CD14-positive monocyte (primary cell): ENCODE results near the gene BECN2. TPM values are rescaled to one million over a fixed set of nuclear protein-coding genes. Genes with fewer than 3 reads are reported as not detected.

ENCODE experiments used
- DNase-seq, 3 donors: peaks; one replicate each; pipeline ENCODE4 v3.0.0-alpha.2; 2011 to 2022
- H2AFZ ChIP-seq: 2 replicates; pipeline ENCODE4 v1.6.0; 2012; ENCODE audit warnings: mild to moderate bottlenecking, low read depth, low read length, inconsistent platforms; ENCODE audit not compliant: insufficient read depth, poor library complexity, severe bottlenecking
- H3K27ac ChIP-seq, 2 donors: 1 replicate in 1 of 2; 2 replicates in 1 of 2; pipeline ENCODE4 v1.5.1; 2012 to 2013; ENCODE audit warnings: low read length in 2 of 2, control low read depth in 1 of 2, inconsistent platforms in 1 of 2, low read depth in 1 of 2, mild to moderate bottlenecking in 1 of 2
- H3K27me3 ChIP-seq, 2 donors: one replicate each; pipeline versions ENCODE4 v1.6.0 to v1.6.1; 2011 to 2013; ENCODE audit warnings: low read length in 2 of 2; ENCODE audit not compliant: control insufficient read depth in 2 of 2, insufficient read depth in 2 of 2
- H3K36me3 ChIP-seq, 2 donors: replicated peaks in 1 of 2; 1 replicate in 1 of 2; 2 replicates in 1 of 2; pipeline versions ENCODE4 v1.5.1 to v1.6.1; 2012 to 2013; ENCODE audit warnings: low read length in 2 of 2, control low read depth in 1 of 2, inconsistent platforms in 1 of 2, mild to moderate bottlenecking in 1 of 2; ENCODE audit not compliant: insufficient read depth in 2 of 2, control insufficient read depth in 1 of 2
- H3K4me1 ChIP-seq, 2 donors: 1 replicate in 1 of 2; 2 replicates in 1 of 2; pipeline versions ENCODE4 v1.5.1 to v1.6.1; 2012 to 2013; ENCODE audit warnings: low read length in 2 of 2, control low read depth in 1 of 2, inconsistent platforms in 1 of 2, mild to moderate bottlenecking in 1 of 2, moderate library complexity in 1 of 2; ENCODE audit not compliant: insufficient read depth in 2 of 2, control insufficient read depth in 1 of 2
- H3K4me2 ChIP-seq: replicated peaks from 2 replicates; pipeline ENCODE3; 2012; ENCODE audit warnings: low read length, moderate library complexity, mild to moderate bottlenecking; ENCODE audit not compliant: poor library complexity, severe bottlenecking; ENCODE audit errors: extremely low read depth
- H3K4me3 ChIP-seq, 3 experiments: fragments of 200-600 bp in 1 of 3; sonication (generic) in 1 of 3; replicated peaks in 1 of 3; 1 replicate in 2 of 3; 2 replicates in 1 of 3; pipeline ENCODE4 v1.5.1; 2011 to 2013; ENCODE audit warnings: low read length in 3 of 3, mild to moderate bottlenecking in 3 of 3, control low read depth in 2 of 3, low read depth in 2 of 3, inconsistent platforms in 1 of 3, moderate library complexity in 1 of 3
- H3K79me2 ChIP-seq: 2 replicates; pipeline ENCODE4 v1.6.0; 2012; ENCODE audit warnings: mild to moderate bottlenecking, control low read depth, inconsistent platforms, low read length, moderate library complexity; ENCODE audit not compliant: insufficient read depth
- H3K9ac ChIP-seq: 2 replicates; pipeline ENCODE4 v1.6.0; 2017; ENCODE audit warnings: low read length, mild to moderate bottlenecking; ENCODE audit not compliant: insufficient read depth, poor library complexity, severe bottlenecking
- H3K9me3 ChIP-seq, 2 donors: replicated peaks in 1 of 2; 1 replicate in 1 of 2; 2 replicates in 1 of 2; pipeline versions ENCODE4 v1.5.1 to v1.6.1; 2012 to 2013; ENCODE audit warnings: low read length in 2 of 2, control low read depth in 1 of 2; ENCODE audit not compliant: control insufficient read depth in 1 of 2, insufficient read depth in 1 of 2
- H4K20me1 ChIP-seq: 2 replicates; pipeline ENCODE4 v1.6.0; 2012; ENCODE audit warnings: mild to moderate bottlenecking, low read length, control low read depth, moderate library complexity; ENCODE audit not compliant: insufficient read depth
- H3K27ac Mint-ChIP-seq, 7 donors: one replicate each; pipeline ENCODE4 v1.8.0; 2020; ENCODE audit warnings: mild to moderate bottlenecking in 7 of 7, mixed read lengths in 7 of 7, moderate library complexity in 6 of 7, inconsistent platforms in 2 of 7
- H3K27me3 Mint-ChIP-seq, 3 donors: one replicate each; pipeline ENCODE4 v1.8.0; 2021 to 2022; ENCODE audit warnings: low read depth in 3 of 3, mild to moderate bottlenecking in 3 of 3, mixed read lengths in 3 of 3, moderate library complexity in 3 of 3, inconsistent platforms in 1 of 3
- H3K36me3 Mint-ChIP-seq, 2 donors: one replicate each; pipeline ENCODE4 v1.8.0; 2020; ENCODE audit warnings: mixed read lengths in 2 of 2, inconsistent platforms in 1 of 2, mild to moderate bottlenecking in 1 of 2
- H3K4me1 Mint-ChIP-seq: one replicate; pipeline ENCODE4 v1.8.0; 2020; ENCODE audit warnings: mild to moderate bottlenecking, mixed read lengths
- H3K4me3 Mint-ChIP-seq, 2 donors: one replicate each; pipeline ENCODE4 v1.8.0; 2020; ENCODE audit warnings: mild to moderate bottlenecking in 2 of 2, mixed read lengths in 2 of 2, moderate library complexity in 1 of 2
- H3K9me3 Mint-ChIP-seq, 7 donors: one replicate each; pipeline ENCODE4 v1.8.0; 2020 to 2022; ENCODE audit warnings: mixed read lengths in 7 of 7, mild to moderate bottlenecking in 6 of 7, moderate library complexity in 6 of 7, inconsistent platforms in 2 of 7
- CTCF ChIP-seq: fragments of 200-600 bp; IDR thresholded peaks from one replicate; pipeline ENCODE4 v1.8.0; 2022; ENCODE audit warnings: antibody characterized with exemption, mild to moderate bottlenecking
- WGBS: methylation state at CpG from one replicate; pipeline ENCODE4 v1.1.5; 2013; ENCODE audit warnings: missing lambda C conversion rate; ENCODE audit not compliant: insufficient coverage; 5-methylcytosine and 5-hydroxymethylcytosine counted together
- intact Hi-C, 2 donors: fragments of 100-400 bp; cut with micrococcal nuclease; formaldehyde crosslinking; loops; one replicate each; pipeline versions ENCODE4 v1.15.0 to v1.15.1; 2023
- polyA minus RNA-seq: library from RNA; depleted of rRNA, polyadenylated mRNA; stranded (reverse); fragments of >200 nt; gene quantifications from 2 replicates; pipeline ENCODE4 v1.2.3, GENCODE V29; 2012
- polyA plus RNA-seq, 3 donors: library from polyadenylated mRNA; depleted of rRNA in 1 of 3; unstranded in 2 of 3; stranded (reverse) in 1 of 3; fragments of 300-500 nt in 2 of 3; fragments of >200 nt in 1 of 3; fragmentation: Illumina TruSeq in 2 of 3; gene quantifications; 1 replicate in 2 of 3; 2 replicates in 1 of 3; pipeline ENCODE4 v1.2.3, GENCODE V29; 2012 to 2021
- total RNA-seq, 12 experiments: library from RNA in 1 of 12; stranded (reverse) in 1 of 12; fragments of 120-200 nt in 1 of 12; gene quantifications; one replicate each; pipeline ENCODE4 v1.2.4 and lab custom pipeline; 2013 to 2026; ENCODE audit warnings: mixed read lengths in 6 of 12, inconsistent platforms in 1 of 12

Gene BECN2
- not detected for total RNA-seq (2013)
- polyA plus RNA-seq: not detected
- not detected in 2 replicates for polyA minus RNA-seq
- 0 to 0.23 (median 0) reads per million in 11 experiments for total RNA-seq (lab: John Stamatoyannopoulos, UW)

GRCh38 chr1:241957692-241958494, at the start of gene BECN2:
TSS of gene BECN2 (plus strand) at chr1:241957767. CDS start at chr1:241957767, 0 bp downstream.
- no peak within 1 kb of the TSS for H3K4me3 ChIP-seq
- H3K79me2 ChIP-seq: no peaks in the 10 kb centered on the region
- DNase-seq: no peak
- Mint-ChIP-seq H3K27ac (no peak within 1 kb of the TSS), H3K36me3 (no peaks in the 10 kb centered on the region), H3K9me3 (peaks cover 0 to 5% (median 0%) of the 10 kb centered on the region in 7 donors), H3K4me3 (no peak within 1 kb of the TSS), H3K4me1 (no peaks in the 10 kb centered on the region), H3K27me3 (peaks cover 5 to 7% (median 5%) of the 10 kb centered on the region in 3 donors)
- no peak within 1 kb of the TSS for H3K9ac ChIP-seq
- H3K27me3 ChIP-seq: no peaks in the 10 kb centered on the region
- no peaks in the 10 kb centered on the region for H3K36me3 ChIP-seq
- TF ChIP-seq CTCF: no peak
- no peak within 1 kb of the TSS for H3K27ac ChIP-seq
- intact Hi-C loops: no loop called here
- no peak within 1 kb of the TSS for H3K4me2 ChIP-seq
- WGBS: 91% methylated on average over 33 of the region's 33 CpGs
- no peaks in the 10 kb centered on the region for H4K20me1 ChIP-seq
- H3K9me3 ChIP-seq: no peaks in the 10 kb centered on the region
- no peak within 1 kb of the TSS for H2AFZ ChIP-seq
- no peaks in the 10 kb centered on the region for H3K4me1 ChIP-seq

- no peaks in the 10 kb centered on the region for H3K36me3 Mint-ChIP-seq
- 80% methylated on average over 1 of the region's 7 CpGs for WGBS
- H3K27me3 Mint-ChIP-seq: peaks cover 0 to 5% (median 0%) of the 10 kb centered on the region in 3 donors
- Histone ChIP-seq H3K4me2 (no peak overlapping the region), H3K9ac (no peak overlapping the region), H3K27ac (no peak overlapping the region), H2AFZ (no peak overlapping the region), H3K79me2 (no peaks in the 10 kb centered on the region), H3K4me1 (no peaks in the 10 kb centered on the region), H3K4me3 (no peak overlapping the region), H3K9me3 (no peaks in the 10 kb centered on the region), H3K36me3 (no peaks in the 10 kb centered on the region), H3K27me3 (no peaks in the 10 kb centered on the region), H4K20me1 (no peaks in the 10 kb centered on the region)
- no peak for DNase-seq
- intact Hi-C loops: no loop called here
- H3K4me1 Mint-ChIP-seq: peaks cover 3% of the 10 kb centered on the region
- H3K9me3 Mint-ChIP-seq: peaks cover 0 to 6% (median 2%) of the 10 kb centered on the region in 7 donors
- no peak overlapping the region for H3K27ac Mint-ChIP-seq
- H3K4me3 Mint-ChIP-seq: no peak overlapping the region
- no peak for TF ChIP-seq CTCF
Measured at GRCh38 chr1:241916196-241916595, 41.4 kb upstream of the BECN2 start.
